ENCODE results near the gene IRF7.
"Not testable (repeated sequence)": the region's sequence is repeated elsewhere in the genome, so short reads cannot be mapped to it uniquely, and the experiment has no call there.

Gene IRF7

DNA sequence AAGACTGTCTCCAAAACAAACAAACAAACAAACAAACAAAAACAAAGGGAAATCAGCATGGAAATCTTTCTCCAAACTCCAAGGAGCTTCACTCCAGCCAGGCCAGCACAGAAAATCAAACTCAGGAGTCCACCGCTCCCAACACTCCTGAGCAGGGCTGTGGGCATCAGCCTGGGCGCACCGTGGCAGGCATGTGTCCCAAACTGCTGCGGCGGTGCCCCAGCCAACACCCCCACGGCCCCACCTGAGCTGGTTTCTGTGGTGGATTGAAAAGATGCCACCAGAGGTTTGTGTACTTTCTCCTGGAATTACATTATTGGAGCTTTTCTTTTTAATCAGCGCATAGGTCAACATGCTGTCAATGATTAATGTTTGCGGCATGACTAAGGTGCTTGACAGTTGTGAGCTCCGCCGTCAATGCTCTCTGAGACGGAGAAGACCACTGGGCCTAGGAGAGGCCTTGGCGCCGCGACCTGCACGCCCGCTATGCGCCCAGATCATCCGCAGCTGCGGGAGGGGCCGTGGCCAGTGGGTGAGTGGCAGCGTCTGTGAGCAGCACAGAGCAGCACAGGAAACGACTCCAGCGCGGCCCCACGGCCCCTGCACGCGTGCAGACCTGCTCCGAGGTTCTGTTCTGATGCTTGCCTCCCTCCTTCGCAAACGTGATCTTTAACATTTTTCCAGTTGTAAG lies 39.4 kb upstream of the IRF7 start:
- Histone ChIP-seq H4K20me1 (ENCODE audit: insufficient read depth, low read length) (no peaks in the 10 kb centered on the region), H3K4me2 (ENCODE audit: low read depth, low read length) (no peak overlapping the region), H3K9me2 (replicated peaks; ENCODE audit: insufficient read depth, low read length) (no peaks in the 10 kb centered on the region), H3K9me3 (replicated peaks; ENCODE audit: insufficient read depth, low read length) (no peaks in the 10 kb centered on the region), H3K27ac (ENCODE audit: low read length) (no peak overlapping the region), H3K27me3 (replicated peaks; ENCODE audit: insufficient read depth, low read length) (no peaks in the 10 kb centered on the region), H3K9ac (ENCODE audit: low read length) (no peak overlapping the region), H3K36me3 (replicated peaks; ENCODE audit: insufficient read depth, low read length) (no peaks in the 10 kb centered on the region), H3K4me1 (ENCODE audit: low read length) (no peaks in the 10 kb centered on the region), H3K79me2 (ENCODE audit: low read length) (peaks cover 3% of the 10 kb centered on the region; the same call in 1 of the 2 replicates), H3K4me3 (ENCODE audit: low read length) (no peak overlapping the region), H2AFZ (ENCODE audit: low read length) (no peak overlapping the region), H3F3A (ENCODE audit: insufficient read depth, low read length) (no peaks in the 10 kb centered on the region)
- TF ChIP-seq, protein P1, sequence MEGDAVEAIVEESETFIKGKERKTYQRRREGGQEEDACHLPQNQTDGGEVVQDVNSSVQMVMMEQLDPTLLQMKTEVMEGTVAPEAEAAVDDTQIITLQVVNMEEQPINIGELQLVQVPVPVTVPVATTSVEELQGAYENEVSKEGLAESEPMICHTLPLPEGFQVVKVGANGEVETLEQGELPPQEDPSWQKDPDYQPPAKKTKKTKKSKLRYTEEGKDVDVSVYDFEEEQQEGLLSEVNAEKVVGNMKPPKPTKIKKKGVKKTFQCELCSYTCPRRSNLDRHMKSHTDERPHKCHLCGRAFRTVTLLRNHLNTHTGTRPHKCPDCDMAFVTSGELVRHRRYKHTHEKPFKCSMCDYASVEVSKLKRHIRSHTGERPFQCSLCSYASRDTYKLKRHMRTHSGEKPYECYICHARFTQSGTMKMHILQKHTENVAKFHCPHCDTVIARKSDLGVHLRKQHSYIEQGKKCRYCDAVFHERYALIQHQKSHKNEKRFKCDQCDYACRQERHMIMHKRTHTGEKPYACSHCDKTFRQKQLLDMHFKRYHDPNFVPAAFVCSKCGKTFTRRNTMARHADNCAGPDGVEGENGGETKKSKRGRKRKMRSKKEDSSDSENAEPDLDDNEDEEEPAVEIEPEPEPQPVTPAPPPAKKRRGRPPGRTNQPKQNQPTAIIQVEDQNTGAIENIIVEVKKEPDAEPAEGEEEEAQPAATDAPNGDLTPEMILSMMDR (IDR thresholded peaks at IDR 0.05; ENCODE audit: low read length) = no peak
- no peak for TF ChIP-seq EZH2 (optimal IDR thresholded peaks at IDR 0.05; ENCODE audit: low read depth, low read length)
- no peak for TF ChIP-seq EZH2phosphoT487 (IDR thresholded peaks at IDR 0.05; ENCODE audit: low read length)
- DNase-seq = no peak

DNA sequence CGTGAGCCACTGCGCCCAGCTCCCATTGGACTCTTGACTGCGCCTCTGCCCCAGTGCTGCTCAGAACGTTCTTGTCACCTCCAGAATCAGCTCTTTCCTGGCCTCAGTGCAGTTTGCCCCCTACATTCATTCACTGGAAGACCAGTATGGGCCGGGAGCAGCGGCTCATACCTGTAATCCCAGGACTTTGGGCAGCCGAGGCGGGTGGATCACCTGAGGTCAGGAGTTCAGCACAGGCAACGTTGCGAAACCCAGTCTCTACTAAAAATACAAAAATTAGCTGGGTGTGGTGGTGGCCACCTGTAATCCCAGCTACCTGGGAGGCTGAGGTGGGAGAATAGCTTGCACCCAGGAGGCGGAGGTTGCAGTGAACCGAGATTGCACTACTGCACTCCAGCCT lies 38.7 kb upstream of the IRF7 start:
- not testable (repeated sequence) for H3K4me1 ChIP-seq (ENCODE audit: low read length); H3K9ac ChIP-seq (ENCODE audit: low read length); H3F3A ChIP-seq (ENCODE audit: insufficient read depth, low read length); DNase-seq; H3K36me3 ChIP-seq (replicated peaks; ENCODE audit: insufficient read depth, low read length); H3K4me2 ChIP-seq (ENCODE audit: low read depth, low read length); H4K20me1 ChIP-seq (ENCODE audit: insufficient read depth, low read length); H3K79me2 ChIP-seq (ENCODE audit: low read length); H3K9me2 ChIP-seq (replicated peaks; ENCODE audit: insufficient read depth, low read length); H3K9me3 ChIP-seq (replicated peaks; ENCODE audit: insufficient read depth, low read length); H2AFZ ChIP-seq (ENCODE audit: low read length); H3K27ac ChIP-seq (ENCODE audit: low read length); H3K27me3 ChIP-seq (replicated peaks; ENCODE audit: insufficient read depth, low read length); H3K4me3 ChIP-seq (ENCODE audit: low read length)

DNA sequence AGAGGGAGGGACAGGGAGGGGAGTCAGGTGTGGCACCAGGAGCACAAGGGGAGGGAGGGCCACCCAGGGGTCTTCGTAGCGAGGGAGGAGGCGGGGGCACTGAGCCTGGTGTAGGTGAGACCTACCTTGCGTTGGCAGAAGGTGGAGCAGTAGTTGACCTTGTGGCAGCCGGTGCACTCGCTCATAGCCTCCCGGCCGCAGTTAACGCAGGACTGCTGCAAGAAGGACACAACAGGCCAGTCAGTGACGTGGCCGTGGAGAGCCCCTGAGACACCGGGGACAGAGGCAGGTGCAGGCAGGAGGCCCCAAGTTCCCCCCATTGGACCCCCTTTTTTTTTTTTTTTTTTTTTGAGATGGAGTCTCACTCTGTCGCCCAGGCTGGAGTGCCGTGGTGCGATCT lies 38.1 kb upstream of the IRF7 start:
- Histone ChIP-seq H2AFZ (ENCODE audit: low read length) (no peak overlapping the region), H3F3A (ENCODE audit: insufficient read depth, low read length) (no peaks in the 10 kb centered on the region), H3K27me3 (replicated peaks; ENCODE audit: insufficient read depth, low read length) (no peaks in the 10 kb centered on the region), H3K9ac (ENCODE audit: low read length) (no peak overlapping the region), H3K4me1 (ENCODE audit: low read length) (no peaks in the 10 kb centered on the region), H3K79me2 (ENCODE audit: low read length) (peaks cover 3% of the 10 kb centered on the region; the same call in 1 of the 2 replicates), H4K20me1 (ENCODE audit: insufficient read depth, low read length) (no peaks in the 10 kb centered on the region), H3K9me2 (replicated peaks; ENCODE audit: insufficient read depth, low read length) (no peaks in the 10 kb centered on the region), H3K4me3 (ENCODE audit: low read length) (no peak overlapping the region), H3K4me2 (ENCODE audit: low read depth, low read length) (no peak overlapping the region), H3K27ac (ENCODE audit: low read length) (no peak overlapping the region), H3K36me3 (replicated peaks; ENCODE audit: insufficient read depth, low read length) (no peaks in the 10 kb centered on the region), H3K9me3 (replicated peaks; ENCODE audit: insufficient read depth, low read length) (no peaks in the 10 kb centered on the region)
- DNase-seq = no peak
- TF ChIP-seq, protein P1 (IDR thresholded peaks at IDR 0.05; ENCODE audit: low read length) = no peak
- TF ChIP-seq EZH2phosphoT487 (IDR thresholded peaks at IDR 0.05; ENCODE audit: low read length) (no peak), EZH2 (optimal IDR thresholded peaks at IDR 0.05; ENCODE audit: low read depth, low read length) (no peak)

DNA sequence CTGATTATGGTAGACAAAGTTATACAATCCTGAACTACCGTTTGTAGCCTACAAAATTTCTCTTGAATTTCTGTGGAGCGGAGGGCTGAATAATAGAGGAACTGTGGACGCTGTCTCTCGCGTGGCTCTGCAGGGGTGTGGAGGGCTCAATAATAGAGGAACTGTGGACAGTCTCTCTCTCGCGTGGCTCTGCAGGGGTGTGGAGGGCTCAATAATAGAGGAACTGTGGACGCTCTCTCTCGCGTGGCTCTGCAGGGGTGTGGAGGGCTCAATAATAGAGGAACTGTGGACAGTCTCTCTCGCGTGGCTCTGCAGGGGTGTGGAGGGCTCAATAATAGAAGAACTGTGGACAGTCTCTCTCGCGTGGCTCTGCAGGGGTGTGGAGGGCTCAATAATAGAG lies 37.4 kb upstream of the IRF7 start:
- not testable (repeated sequence) for H3K4me1 ChIP-seq (ENCODE audit: low read length); H3F3A ChIP-seq (ENCODE audit: insufficient read depth, low read length); H3K27ac ChIP-seq (ENCODE audit: low read length); H3K9ac ChIP-seq (ENCODE audit: low read length); H3K27me3 ChIP-seq (replicated peaks; ENCODE audit: insufficient read depth, low read length); H3K79me2 ChIP-seq (ENCODE audit: low read length); H2AFZ ChIP-seq (ENCODE audit: low read length); H3K9me2 ChIP-seq (replicated peaks; ENCODE audit: insufficient read depth, low read length); H4K20me1 ChIP-seq (ENCODE audit: insufficient read depth, low read length); DNase-seq; H3K4me2 ChIP-seq (ENCODE audit: low read depth, low read length); H3K9me3 ChIP-seq (replicated peaks; ENCODE audit: insufficient read depth, low read length); H3K36me3 ChIP-seq (replicated peaks; ENCODE audit: insufficient read depth, low read length); H3K4me3 ChIP-seq (ENCODE audit: low read length)
